NCI-H510A treated with DMSO at 0.1 percent for 48 hours (cell line): ENCODE measurements around the gene ADCY2.

ENCODE experiments used
- DNase-seq: peaks from one replicate; lab custom pipeline; 2025; lab: John Stamatoyannopoulos, UW

The ADCY2 gene

DNA sequence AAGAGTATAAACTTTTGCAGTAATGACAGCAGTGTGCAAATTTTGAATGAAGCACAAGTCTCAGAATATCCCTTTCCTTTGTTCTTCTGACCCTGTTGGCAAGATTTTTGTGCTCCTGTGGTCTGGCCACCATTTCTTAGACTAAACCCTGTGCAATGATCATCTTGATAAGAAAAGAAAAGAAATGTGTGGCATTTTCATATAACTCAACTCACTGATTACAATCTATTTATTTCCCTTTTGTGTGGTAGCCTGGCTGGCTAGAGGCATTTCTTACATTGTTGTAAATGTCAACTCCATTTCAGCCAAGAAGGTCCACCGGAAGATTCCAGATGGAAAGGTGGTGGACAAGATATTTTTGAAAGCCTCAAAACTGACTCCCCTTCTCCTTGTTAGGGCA, 41.9 kb downstream of the ADCY2 start:
- DNase-seq, result no peak

DNA sequence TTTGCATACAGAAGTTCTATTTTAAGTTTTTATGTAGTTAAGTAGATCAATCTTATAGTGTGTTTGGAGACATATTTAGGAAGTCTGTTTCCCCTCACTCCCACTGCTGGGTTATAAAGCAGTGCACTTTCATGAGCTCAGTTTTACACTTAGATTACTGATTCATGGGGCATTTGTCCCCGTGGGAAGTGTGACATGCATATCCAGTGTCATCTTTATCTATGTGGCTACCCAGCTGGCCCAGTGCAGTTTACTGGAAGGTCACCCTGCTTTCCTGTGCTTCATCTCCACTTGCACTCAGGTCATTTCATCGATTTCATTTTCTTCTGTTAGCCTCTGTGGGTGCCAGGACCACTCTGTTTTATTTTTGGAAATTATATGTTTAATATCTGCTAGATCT, 49.1 kb downstream of the ADCY2 start:
- DNase-seq, result no peak

DNA sequence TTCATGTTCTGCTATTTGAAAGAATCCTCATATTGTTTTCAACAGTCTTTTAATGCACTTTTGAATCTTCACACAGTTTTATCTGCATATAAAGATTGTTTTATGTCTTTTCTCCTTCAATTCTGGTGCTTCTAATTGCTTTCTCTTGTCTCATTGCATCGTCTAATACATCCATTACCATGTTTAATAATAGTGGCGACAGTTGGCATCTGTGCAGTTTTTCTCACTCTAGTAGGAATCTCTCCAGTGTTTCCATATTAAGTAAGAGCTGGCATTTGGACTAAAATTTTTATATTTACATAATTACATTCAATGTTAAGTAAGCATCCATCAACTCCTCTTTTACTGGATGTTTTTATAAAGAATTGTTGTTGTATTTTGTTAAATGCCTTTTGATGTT, 49.9 kb downstream of the ADCY2 start:
- DNase-seq, result no peak

DNA sequence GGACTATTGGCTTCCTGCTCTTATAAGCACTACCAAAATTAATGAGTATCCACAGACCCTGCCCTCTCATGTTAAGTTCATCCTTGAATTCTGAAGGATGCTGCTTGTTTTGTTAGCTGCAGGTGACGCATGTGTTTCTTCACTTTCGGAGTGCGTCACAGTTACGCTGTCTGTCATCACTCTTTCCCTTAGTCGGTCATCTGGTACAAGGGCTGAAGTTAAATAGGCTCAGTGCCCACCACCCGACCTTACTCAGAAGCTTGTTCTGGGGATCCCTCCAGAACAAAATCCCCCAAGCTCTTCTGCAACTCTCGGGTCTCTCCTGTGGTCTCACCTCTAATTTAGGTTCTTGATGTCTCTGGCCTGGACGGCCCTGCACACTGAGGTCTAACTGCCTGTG, 51.0 kb downstream of the ADCY2 start:
- DNase-seq, result no peak

DNA sequence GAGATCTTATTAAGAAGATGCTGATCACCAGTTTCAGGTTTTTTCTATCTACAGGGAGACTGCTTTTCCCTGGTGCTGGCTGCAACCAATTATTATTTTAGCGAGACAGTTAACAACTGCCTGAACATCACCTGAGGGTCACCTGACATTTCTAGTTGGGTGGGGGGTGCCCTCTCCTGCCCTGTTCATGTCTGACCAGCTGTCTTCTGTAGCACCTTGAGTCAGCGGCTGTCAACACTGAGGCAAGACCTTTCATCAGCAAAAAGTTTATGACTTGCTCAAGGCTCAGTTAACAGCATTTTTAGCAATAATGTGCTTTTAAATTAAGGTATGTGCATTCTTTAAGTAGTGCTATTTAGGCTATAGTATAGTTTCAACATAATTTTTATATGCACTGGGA, 58.0 kb downstream of the ADCY2 start:
- DNase-seq, result no peak

DNA sequence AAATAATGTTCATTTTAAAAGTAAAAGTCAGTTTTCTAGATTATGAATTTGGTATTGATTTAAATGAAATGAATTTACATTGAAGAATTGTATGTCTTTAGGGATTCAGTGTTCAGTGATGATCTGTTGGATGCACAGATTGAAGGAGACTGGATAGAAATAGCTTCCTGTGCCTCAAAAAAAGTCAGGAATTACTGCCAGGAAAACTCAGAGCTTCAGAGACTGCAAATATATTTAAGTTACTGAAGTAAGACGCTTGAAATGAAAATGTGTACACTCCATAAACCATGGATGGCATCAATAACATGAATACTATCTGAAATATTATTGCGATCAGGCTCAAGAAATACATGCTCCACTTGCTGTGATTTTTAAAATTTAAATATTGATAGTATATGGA, 60.3 kb downstream of the ADCY2 start:
- DNase-seq, result no peak

DNA sequence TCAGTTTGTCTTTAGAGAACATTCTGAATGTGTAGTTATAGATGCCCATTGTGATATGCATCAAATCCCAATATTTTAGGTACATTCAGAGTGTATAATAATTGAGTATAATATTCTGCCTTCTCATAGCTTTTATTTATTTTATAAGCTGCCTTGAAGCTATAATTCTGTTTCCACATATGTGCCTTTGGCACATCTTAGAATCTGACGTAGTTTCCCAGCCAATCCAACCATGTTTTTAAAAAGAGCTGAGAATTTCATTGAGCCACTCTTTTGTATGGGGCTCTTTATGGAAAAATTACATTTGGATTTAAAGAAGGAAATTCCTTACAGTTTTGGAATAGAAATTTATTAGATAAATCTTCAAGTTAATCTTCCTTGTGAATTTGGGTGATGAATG, 65.4 kb downstream of the ADCY2 start:
- DNase-seq, result no peak

DNA sequence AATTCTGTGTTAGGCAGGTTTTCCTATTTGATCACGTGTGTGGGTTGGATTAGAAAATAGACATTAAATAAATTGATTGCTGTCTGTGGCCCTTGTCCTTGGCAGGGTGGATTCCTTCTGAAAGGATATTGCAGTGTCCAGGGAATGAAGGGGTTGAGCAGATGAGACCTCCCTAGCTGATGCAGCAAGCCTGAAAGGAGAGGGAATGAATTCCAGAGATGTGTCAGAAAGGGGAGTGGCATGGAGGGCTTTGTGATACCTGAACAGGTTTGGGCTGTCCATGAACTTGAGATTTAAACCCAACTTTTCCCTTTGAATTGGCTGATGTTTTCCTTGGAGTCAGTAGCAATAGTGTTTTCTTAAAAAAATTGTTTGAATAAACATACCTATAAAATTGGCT, 66.8 kb downstream of the ADCY2 start:
- DNase-seq, result no peak

DNA sequence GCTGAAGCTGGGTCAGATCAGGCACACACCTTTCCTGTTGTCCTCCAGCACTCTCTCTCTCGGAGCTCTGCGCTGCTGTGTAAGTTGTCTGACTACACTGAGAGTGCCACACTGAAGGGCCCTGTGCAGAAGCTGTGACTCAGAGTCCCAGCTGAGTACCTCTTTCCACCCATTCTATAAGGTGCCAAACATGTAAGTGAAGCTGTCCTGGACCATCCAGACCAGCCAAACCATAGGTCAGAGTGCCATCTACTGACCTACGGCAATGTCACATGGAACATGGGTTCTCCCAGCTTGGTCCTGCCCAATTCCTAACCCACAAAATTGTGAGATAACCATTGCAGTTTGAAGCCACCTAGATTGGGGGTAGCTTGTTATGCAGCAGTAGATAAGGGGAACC, 68.2 kb downstream of the ADCY2 start:
- no peak for DNase-seq

DNA sequence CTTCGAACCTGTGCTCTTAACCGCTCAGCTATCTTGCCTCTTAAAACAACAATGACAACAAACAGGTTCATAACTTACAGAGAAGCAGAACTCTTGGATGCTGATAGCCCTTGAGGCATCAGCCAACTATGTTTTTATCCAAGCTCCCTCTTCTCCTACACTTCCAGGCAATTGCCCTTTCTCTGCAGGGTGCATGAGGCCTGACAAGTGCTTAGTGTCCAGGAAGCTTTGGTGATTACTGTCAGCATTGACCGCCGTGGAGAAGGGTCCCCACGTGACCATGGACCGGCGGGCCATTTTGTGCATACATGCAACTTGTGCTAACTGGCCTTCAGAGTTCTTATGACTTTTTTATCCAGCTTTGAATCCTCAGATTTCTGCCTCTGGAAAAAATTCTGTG, 71.2 kb downstream of the ADCY2 start:
- no peak for DNase-seq

DNA sequence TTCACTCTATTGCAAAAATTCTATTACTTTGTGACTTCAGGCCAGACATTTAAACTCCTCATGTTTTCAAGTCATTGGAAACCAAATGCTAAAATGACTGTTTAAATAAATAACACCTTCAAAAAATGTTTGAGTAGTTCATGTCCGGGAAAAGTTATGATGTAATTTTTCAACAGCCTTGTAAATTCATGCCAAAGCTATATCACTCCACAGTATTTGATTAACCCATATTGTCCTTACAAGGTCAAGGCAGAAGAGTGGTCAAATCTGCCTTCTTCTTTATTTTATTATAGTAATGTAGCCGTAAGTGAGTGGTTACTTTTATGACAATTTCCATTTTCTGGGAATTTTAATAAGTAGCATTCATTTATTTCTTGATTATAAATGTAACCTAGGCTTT, 72.8 kb downstream of the ADCY2 start:
- DNase-seq, result no peak

DNA sequence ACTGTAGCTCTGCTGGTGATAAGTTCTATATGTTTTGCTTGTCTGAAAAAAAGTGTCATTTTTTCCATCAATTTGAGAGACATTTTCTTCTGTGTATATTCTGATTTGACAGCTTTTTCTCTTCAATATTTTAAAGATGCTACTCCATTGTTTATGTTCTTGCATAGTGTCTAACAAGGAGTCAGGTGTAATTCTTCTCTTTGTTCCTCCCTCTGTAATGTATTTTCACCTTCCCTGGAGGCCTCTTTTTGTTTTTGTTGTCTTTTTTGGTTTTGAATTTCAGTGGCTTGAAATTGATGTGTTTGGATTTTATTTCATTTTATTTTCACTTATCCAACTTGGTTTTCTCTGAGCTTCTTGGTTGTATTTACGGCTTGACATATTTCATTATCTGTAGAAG, 75.8 kb downstream of the ADCY2 start:
- DNase-seq, result no peak

DNA sequence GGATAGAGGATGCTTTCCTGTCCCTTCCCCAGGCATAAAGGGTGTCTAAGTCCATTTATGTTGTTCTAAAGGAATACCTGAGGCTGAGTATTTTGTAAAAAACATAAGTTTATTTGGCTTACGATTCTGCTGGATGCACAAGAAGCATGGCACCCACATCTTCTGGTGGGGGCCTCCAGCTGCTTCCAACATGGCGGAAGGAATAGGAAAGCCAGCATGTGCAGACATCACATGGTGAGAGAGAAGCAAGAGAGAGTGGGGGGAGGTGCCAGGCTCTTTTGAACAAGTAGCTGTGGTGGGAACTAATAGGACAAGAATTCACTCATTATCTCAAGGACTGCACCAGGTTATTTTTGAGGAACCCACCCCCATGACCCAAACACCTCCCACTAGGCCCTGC, 77.2 kb downstream of the ADCY2 start:
- no peak for DNase-seq

DNA sequence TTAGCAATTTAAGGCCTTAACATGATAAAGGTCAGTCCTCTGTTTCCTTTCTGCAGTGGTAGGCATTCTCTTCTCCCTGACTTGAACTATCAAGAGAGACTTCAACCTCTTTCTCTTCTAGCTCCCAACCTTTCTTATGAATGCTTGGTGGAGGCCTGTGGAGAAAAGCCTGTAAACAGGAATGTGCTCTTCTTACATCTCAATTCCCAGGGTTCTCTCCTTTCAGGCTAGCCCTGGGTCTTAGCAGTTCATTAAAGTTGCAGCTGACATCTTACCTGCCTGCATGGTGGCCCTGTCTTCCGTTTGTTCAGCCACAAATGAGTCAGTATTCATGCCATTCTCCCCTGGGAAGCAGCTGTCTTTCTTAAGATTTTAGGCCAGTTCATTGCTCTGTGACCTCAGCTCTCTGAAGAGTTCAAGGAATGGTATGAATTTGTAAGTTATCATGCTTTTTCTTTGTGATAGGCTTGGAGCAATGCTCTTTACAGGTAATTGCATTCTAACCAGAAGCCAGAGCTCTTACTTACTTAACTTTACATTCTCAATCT, 77.8 kb downstream of the ADCY2 start:
- DNase-seq, result no peak

DNA sequence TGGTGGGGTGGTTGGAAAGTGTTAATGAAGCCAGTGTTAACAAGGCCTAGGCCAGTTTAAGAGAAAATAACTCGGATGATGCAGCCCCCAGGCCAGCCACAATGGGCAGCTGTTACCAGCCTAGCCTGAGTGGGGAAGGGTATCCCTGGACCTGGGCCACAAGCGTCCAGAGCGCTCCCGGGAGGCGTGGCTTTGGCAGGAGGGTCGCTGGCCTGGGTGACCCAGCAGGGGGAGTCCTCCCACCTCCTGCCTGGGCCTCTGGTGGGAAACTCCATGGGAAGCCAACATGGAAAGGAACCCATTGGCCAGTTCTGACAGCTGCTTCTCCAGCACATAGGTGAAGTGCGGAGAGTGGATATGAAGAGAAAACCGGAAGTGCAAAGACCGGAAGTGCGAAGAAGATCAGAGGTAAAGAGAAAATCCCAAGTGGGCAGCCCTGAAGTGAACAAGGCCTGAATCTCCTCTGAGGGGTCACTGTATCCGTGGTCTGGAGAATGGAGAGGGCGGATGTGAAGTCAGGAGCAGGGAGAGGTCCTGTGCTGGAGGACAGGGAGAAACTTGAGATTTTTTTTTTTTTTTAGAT, 79.0 kb downstream of the ADCY2 start:
- DNase-seq, result no peak

DNA sequence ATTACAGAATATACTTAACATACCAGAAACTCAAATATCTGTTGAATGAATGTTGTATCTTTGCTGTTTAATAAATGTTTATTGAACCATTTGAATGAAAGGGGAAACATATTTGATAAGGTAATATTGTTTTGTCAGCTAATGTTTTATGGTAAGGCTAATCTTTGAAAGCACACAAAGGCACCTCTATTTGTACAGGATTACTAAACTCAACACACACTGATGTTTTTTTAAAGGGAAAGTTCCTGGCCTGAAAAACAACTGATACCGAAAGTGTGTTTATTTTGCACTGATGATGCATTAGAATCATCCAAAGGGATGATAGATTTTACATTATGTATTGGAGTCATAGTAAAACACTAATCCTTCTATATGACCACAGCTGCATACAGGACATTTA, 82.5 kb downstream of the ADCY2 start:
- DNase-seq, result no peak

DNA sequence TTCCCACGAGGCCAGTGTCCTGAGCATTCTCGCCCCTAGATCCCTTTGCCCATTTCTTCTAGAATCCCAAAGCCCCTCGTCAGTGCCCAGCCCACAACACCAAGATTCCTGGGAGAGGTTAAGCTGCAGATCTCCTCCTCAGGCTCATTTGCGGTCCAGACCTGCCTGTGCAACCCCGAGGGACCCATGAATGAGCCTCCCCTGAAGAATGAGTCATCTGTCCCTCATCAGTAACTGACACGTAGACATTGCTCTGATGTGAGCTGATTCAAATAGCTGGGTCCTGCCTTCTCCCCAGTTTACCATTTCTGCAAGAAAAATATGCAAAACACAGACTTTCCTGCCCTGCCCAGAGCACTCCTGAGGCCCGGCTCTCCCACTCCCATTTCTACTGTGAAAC, 92.8 kb downstream of the ADCY2 start:
- DNase-seq, result no peak

DNA sequence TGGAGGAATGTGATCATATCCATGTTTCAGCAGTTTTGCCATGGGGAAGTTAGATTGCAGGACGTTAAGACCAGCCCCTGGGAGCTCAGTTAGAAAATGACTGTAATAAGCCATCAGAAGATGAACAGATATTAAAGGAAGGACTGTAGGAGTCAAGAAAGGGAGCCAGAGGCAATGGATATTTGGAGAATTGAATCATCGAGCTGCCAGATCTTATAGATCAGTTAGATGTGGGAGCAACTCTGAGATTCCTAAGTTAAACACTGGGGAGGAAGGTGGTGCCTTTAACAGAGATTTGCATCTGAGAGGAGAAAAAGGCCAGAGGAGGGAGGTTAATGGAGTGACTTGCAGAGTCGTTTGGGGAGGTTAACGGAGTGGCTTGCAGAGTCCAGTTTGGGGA, 96.4 kb downstream of the ADCY2 start:
- DNase-seq, result no peak

DNA sequence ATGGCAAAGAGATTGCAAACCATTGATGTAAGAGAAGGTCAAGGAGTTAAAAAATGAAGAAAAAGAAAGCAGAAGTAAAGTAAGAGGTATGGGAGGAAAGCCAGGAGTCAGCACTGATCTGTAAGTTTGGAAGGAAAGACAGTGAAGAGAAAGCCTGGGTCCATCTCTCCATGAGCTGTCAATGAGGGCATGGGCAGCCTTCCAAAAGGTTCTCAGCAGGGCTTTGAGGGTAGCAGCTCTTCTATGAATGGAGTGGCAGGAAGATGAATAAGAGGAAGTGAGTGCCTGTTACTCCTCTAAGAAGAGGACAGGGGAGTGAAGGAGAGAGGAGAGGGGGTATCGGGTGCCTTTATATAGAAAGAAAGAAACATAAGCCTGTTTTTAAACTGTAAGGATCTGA, 97.1 kb downstream of the ADCY2 start:
- peak; percentile 33 for DNase-seq

DNA sequence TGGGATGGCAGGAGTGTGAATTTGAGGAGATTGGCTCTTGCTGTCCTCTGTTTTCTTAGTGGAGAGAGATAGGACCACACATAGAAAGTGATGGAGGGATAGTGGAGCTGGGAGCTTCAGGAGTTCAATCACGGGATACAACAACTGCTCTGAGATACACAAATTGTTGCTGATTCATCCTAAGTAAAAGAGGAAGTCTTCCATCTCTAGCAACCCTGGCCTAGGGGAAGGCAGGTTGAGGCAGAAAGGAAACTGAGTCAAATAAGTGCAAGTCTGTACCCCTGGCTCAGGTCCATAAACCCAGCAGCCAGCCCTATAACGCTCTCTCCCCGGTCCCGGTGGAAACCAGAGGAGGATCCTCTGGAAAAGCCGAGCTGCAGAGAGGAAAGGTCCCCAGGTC, 97.7 kb downstream of the ADCY2 start:
- no peak for DNase-seq

DNA sequence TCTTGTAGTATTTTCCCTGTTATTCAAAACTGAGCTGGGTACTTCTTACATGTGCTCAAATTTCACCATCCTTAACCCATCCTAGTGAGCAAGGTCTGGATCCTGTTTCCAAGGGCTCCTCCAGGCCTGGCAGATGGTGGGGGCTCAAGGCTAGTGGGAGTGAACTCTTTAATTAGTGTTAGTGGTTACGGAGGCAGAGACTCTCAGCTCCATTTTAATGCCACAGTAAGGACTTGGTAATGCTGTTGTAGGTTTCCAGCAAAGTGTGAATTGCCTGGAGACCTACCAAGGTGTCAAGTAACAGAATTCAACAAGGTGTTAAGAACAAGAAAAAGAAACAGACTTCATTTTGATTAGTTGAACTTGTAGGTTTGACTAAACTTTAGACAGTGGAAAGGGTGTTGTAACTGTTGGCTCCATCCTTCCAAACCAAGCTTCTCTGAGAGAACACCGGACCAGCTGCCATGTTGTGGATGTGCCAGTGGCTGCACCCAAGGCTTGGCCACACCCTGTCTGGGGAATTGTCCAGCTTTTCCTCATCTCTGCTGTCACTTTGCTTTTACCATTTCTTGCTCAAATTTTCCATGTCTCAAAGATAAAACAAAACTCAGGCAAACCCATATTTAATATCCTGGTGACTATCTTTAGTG, 98.7 kb downstream of the ADCY2 start:
- DNase-seq, result no peak

DNA sequence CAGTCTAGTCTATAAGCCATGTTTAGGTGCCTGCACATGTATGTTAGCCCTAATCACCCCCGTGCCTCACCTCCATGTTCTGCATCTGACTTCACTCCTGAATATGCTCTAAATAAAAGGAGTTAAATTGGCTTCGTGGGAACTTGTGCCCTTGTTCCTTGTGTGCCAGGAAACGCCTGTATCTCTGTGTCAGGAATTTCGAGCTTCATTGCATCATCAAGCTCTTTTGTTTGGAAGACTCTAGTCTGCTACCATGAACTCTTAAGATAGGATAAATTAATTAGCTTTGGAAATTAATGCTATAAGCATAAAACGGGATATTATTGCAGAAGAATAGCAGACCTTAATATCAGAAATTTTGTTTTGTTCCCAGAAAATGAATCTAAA, 99.2 kb downstream of the ADCY2 start:
- no peak for DNase-seq

DNA sequence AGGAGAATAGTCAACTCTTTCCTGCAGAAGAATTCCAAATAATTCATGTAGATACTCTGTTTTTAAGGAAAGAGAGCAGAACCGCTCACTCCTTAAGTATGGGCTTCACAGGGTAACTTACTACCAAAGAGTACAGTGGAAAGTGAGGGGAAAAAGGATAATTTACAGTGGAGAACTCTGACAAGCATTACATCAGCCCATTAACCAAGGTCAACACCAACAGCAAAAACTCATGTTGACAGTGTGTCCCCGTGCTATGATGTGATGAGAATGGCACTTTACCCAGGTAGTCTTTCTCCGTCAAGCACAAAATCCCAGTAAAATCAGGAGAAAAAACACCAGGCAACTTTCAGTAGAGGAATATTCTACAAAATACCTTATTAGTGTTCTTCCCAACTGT, 104.3 kb downstream of the ADCY2 start:
- DNase-seq, result no peak

DNA sequence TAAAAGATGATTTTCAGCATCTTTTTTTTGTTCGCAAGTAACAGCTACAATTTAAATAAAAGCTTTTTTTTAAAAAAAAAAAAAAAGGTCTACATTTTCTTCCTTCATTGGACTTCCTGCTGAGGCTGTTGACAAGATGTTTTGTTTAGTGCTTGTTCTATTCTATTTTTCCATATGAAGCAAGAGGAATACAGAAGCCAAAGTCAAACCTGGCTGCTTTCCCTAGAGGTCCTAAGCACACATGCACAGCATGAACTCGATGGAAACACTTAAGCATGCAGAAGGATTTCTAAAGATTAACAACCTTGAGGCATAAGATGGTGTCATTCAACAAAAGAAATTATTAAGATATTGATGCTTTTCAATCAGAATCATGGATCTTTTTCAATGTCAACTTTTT, 105.1 kb downstream of the ADCY2 start:
- DNase-seq, result no peak
